Measurements from ENCODE around the gene GFOD2. TPM values are rescaled to one million over a fixed set of nuclear protein-coding genes. Genes with fewer than 3 reads are reported as not detected.
A peak's percentile ranks its signal among the peaks of the same experiment; 100 is the strongest.

GFOD2 gene
- total and polyA plus RNA-seq, 2 experiments from 2014 or later: 19.3 to 34.3 TPM

- H3K36me3 ChIP-seq (ENCODE audit: insufficient read depth): no peaks in the 10 kb centered on the region
- no peak overlapping the region for H3K27ac ChIP-seq (ENCODE audit: low read depth)
- H3K27me3 ChIP-seq (ENCODE audit: insufficient read depth): peaks cover 75% of the 10 kb centered on the region
- H3K4me1 ChIP-seq (ENCODE audit: insufficient read depth): no peaks in the 10 kb centered on the region; the same call in 1 of the 2 replicates
- peaks cover 7% of the 10 kb centered on the region; the same call in 1 of the 2 replicates for H3F3A ChIP-seq (replicated peaks; ENCODE audit: low read depth)
- H3K9me2 ChIP-seq (ENCODE audit: insufficient read depth): no peaks in the 10 kb centered on the region
- Mint-ChIP-seq H3K36me3 (ENCODE audit: low read depth) (peaks cover 4% of the 10 kb centered on the region; the same call in 1 of the 3 replicates), H3K4me3 (peak overlapping the region; percentile 55; the same call in 2 of the 3 replicates), H3K27ac (no peak overlapping the region), H3K4me1 (peaks cover 11% of the 10 kb centered on the region), H3K9me3 (no peaks in the 10 kb centered on the region), H3K27me3 (ENCODE audit: insufficient read depth, low read depth, poor library complexity) (peaks cover 74% of the 10 kb centered on the region)
- no peak overlapping the region; the same call in 1 of the 2 replicates for H2AFZ ChIP-seq
- H3K4me3 ChIP-seq: peak overlapping the region; percentile 46
- no peaks in the 10 kb centered on the region; the same call in 1 of the 2 replicates for H4K20me1 ChIP-seq (replicated peaks; ENCODE audit: insufficient read depth)
- peak overlapping the region; percentile 78 for H3K4me2 ChIP-seq
- peak; percentile 13 for ATAC-seq
- TF ChIP-seq NANOG (IDR thresholded peaks at IDR 0.05; ENCODE audit: borderline replicate concordance): no peak
- no peak for TF ChIP-seq CREB1 (CRISPR knock-in tag; IDR thresholded peaks at IDR 0.05; ENCODE audit: low read depth)
- TF ChIP-seq STAT1 (IDR thresholded peaks at IDR 0.05; ENCODE audit: unreplicated experiment): no peak
- TF ChIP-seq ZNF331 (CRISPR knock-in tag; IDR thresholded peaks at IDR 0.05; ENCODE audit: low read depth): no peak
- TF ChIP-seq CTCF (conservative IDR thresholded peaks at IDR 0.05; ENCODE audit: low read depth in 2 of 2): no peak
- TF ChIP-seq, protein P1, sequence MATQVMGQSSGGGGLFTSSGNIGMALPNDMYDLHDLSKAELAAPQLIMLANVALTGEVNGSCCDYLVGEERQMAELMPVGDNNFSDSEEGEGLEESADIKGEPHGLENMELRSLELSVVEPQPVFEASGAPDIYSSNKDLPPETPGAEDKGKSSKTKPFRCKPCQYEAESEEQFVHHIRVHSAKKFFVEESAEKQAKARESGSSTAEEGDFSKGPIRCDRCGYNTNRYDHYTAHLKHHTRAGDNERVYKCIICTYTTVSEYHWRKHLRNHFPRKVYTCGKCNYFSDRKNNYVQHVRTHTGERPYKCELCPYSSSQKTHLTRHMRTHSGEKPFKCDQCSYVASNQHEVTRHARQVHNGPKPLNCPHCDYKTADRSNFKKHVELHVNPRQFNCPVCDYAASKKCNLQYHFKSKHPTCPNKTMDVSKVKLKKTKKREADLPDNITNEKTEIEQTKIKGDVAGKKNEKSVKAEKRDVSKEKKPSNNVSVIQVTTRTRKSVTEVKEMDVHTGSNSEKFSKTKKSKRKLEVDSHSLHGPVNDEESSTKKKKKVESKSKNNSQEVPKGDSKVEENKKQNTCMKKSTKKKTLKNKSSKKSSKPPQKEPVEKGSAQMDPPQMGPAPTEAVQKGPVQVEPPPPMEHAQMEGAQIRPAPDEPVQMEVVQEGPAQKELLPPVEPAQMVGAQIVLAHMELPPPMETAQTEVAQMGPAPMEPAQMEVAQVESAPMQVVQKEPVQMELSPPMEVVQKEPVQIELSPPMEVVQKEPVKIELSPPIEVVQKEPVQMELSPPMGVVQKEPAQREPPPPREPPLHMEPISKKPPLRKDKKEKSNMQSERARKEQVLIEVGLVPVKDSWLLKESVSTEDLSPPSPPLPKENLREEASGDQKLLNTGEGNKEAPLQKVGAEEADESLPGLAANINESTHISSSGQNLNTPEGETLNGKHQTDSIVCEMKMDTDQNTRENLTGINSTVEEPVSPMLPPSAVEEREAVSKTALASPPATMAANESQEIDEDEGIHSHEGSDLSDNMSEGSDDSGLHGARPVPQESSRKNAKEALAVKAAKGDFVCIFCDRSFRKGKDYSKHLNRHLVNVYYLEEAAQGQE (IDR thresholded peaks at IDR 0.05; ENCODE audit: unreplicated experiment): no peak
- no peak for TF ChIP-seq JUNB (IDR thresholded peaks at IDR 0.05; ENCODE audit: unreplicated experiment)
- TF ChIP-seq POLR2AphosphoS5 (IDR thresholded peaks at IDR 0.05; ENCODE audit: low read depth): no peak
- TF ChIP-seq EZH2 (IDR thresholded peaks at IDR 0.05; ENCODE audit: low read depth, unreplicated experiment): no peak
- TF ChIP-seq EZH2phosphoT487 (IDR thresholded peaks at IDR 0.05; ENCODE audit: unreplicated experiment): no peak
- TF ChIP-seq ZNF114 (CRISPR knock-in tag; IDR thresholded peaks at IDR 0.05): no peak
- no peak for TF ChIP-seq ETS1 (IDR thresholded peaks at IDR 0.05)
- no peak for TF ChIP-seq ZNF462 (CRISPR knock-in tag; IDR thresholded peaks at IDR 0.05)
- no peaks in the 10 kb centered on the region for H3K79me2 ChIP-seq (replicated peaks; ENCODE audit: insufficient read depth)
- peak; percentile 75 for DNase-seq (ENCODE audit: low spot score)
These were observed 70.9 kb downstream of the GFOD2 start for GRCh38 chr16:67648088-67648763.

Measured in GM23338 (cell line).